ENCODE results near the gene CPN1. TPM values are rescaled to one million over a fixed set of nuclear protein-coding genes. Genes with fewer than 3 reads are reported as not detected.

CPN1 gene
- total RNA-seq, 1 experiment from 2014 or later: not detected

DNA sequence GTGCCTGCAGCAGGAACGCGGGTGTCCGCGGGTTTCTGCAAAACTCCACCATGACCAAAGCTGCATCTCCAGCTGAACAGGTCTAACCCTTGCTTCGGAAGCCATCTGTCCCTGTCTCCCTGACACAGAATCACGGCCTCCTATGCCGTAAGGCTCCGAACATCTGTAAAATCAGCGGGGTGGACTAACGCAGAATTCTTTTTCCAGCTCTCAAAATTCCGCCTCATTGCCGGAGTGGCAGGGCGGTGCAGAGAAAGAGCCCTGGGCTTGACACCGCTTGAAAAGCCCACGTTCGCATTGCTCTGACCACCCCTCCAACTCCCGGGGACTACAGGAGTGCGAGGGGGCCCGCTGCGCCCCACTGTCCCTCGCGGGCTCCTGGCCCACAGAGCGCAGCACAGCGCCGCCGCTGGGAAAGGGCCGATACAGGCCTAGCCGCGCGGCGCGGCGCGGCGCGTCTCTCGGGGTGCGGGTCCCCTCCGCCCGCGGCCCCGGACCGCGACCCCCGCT is 72.3 kb downstream of the CPN1 start:
- Mint-ChIP-seq H3K4me3 (ENCODE audit: unreplicated experiment) (peak overlapping the region; percentile 94), H3K36me3 (ENCODE audit: insufficient read depth, unreplicated experiment) (no peaks in the 10 kb centered on the region), H3K27me3 (ENCODE audit: insufficient read depth, unreplicated experiment) (no peaks in the 10 kb centered on the region), H3K9me3 (ENCODE audit: unreplicated experiment) (no peaks in the 10 kb centered on the region), H3K27ac (ENCODE audit: low read depth, unreplicated experiment) (peak overlapping the region; percentile 79), H3K4me1 (ENCODE audit: insufficient read depth, unreplicated experiment) (peaks cover 41% of the 10 kb centered on the region)
- TF ChIP-seq, protein P1, sequence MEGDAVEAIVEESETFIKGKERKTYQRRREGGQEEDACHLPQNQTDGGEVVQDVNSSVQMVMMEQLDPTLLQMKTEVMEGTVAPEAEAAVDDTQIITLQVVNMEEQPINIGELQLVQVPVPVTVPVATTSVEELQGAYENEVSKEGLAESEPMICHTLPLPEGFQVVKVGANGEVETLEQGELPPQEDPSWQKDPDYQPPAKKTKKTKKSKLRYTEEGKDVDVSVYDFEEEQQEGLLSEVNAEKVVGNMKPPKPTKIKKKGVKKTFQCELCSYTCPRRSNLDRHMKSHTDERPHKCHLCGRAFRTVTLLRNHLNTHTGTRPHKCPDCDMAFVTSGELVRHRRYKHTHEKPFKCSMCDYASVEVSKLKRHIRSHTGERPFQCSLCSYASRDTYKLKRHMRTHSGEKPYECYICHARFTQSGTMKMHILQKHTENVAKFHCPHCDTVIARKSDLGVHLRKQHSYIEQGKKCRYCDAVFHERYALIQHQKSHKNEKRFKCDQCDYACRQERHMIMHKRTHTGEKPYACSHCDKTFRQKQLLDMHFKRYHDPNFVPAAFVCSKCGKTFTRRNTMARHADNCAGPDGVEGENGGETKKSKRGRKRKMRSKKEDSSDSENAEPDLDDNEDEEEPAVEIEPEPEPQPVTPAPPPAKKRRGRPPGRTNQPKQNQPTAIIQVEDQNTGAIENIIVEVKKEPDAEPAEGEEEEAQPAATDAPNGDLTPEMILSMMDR (IDR thresholded peaks at IDR 0.05; ENCODE audit: unreplicated experiment): peak; percentile 33
- BruUV-seq (replicated peaks): no TSS peak
- intact Hi-C loops (cut with micrococcal nuclease): loop anchor here (1.0 to 10.0 kb wide), 4 partner anchors 42 to 175 kb away; partner anchors contain the start of gene ERLIN1
- CTCF ChIA-PET: interaction anchor here (0.6 to 7.9 kb wide), 15 partner anchors 9 to 163 kb away, joined by 3 to 92 read pairs (median 6); no protein-coding TSS in a partner anchor
- POLR2A ChIA-PET: interaction anchor here (0.7 to 23.3 kb wide), 17 partner anchors 11 to 277 kb away, joined by 3 to 547 read pairs (median 10); partner anchors contain the start of genes COX15, CUTC and ERLIN1
- peak; percentile 53 for DNase-seq (ENCODE audit: unreplicated experiment)

DNA sequence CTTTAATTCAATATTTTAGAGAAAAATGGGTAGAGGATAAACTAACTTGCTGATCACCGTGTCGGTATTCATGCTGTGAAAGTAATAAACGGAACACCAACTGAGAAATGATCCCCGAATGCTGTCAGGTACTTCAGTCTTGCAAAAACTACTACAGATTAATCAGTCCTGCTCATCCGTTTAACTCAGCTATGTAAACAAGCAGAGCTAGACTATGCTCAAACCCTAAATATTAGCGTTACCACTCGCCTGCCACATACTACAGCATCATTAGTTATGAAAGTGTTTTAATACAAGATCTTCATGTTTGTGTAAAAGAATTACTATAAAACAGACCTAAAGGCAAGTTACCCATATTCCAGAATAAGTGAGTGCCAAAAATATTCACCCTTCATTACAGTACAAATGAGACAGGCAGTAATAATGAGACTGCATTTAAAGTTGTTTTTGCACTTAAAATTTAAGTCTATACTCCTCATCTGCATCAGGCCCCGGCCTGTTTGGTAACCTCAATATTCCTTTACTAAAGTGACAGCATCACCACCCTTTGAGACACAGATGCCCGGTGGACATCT is 72.9 kb downstream of the CPN1 start:
- TF ChIP-seq, protein P1 (IDR thresholded peaks at IDR 0.05; ENCODE audit: unreplicated experiment): no peak
- peak overlapping the region; percentile 79 for H3K27ac Mint-ChIP-seq (ENCODE audit: low read depth, unreplicated experiment)
- intact Hi-C loops (cut with micrococcal nuclease): loop anchor here (1.0 to 10.0 kb wide), 4 partner anchors 41 to 176 kb away; partner anchors contain the start of gene ERLIN1
- BruUV-seq (replicated peaks): TSS peak; percentile 17
- ChIA-PET POLR2A (interaction anchor here (0.7 to 23.3 kb wide), 18 partner anchors 12 to 277 kb away, joined by 3 to 547 read pairs (median 10); partner anchors contain the start of genes COX15, CUTC and ERLIN1), CTCF (interaction anchor here (0.6 to 7.9 kb wide), 16 partner anchors 10 to 177 kb away, joined by 3 to 92 read pairs (median 6); partner anchors contain the start of gene ERLIN1)
- no peaks in the 10 kb centered on the region for H3K9me3 Mint-ChIP-seq (ENCODE audit: unreplicated experiment)
- no peaks in the 10 kb centered on the region for H3K36me3 Mint-ChIP-seq (ENCODE audit: insufficient read depth, unreplicated experiment)
- H3K4me1 Mint-ChIP-seq (ENCODE audit: insufficient read depth, unreplicated experiment): peaks cover 41% of the 10 kb centered on the region
- DNase-seq (ENCODE audit: unreplicated experiment): peak; percentile 27
- peak overlapping the region; percentile 94 for H3K4me3 Mint-ChIP-seq (ENCODE audit: unreplicated experiment)
- no peaks in the 10 kb centered on the region for H3K27me3 Mint-ChIP-seq (ENCODE audit: insufficient read depth, unreplicated experiment)

DNA sequence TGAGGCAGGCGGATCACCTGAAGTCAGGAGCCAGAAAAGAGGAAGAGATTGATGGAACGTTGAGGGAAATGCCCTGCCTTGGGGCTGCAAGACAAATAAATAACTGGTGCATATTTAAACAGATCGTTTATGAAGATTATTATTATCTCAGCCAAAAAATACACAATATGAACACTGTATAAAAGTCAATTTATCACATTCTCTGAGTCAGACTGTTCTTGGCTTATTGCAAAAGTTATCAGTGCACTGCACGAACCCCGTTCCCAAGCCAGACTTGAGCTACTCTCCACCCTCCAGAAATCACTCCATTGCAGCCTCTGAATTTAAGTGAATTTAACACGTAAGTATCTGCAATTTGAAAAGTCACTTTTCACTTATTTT is 73.5 kb downstream of the CPN1 start:
- CTCF ChIA-PET: interaction anchor here (0.6 to 7.9 kb wide), 13 partner anchors 11 to 178 kb away, joined by 3 to 92 read pairs (median 5); partner anchors contain the start of gene ERLIN1
- peak; percentile 56 for DNase-seq (ENCODE audit: unreplicated experiment)
- Mint-ChIP-seq H3K4me1 (ENCODE audit: insufficient read depth, unreplicated experiment) (peaks cover 41% of the 10 kb centered on the region), H3K36me3 (ENCODE audit: insufficient read depth, unreplicated experiment) (no peaks in the 10 kb centered on the region), H3K4me3 (ENCODE audit: unreplicated experiment) (peak overlapping the region; percentile 94), H3K27me3 (ENCODE audit: insufficient read depth, unreplicated experiment) (no peaks in the 10 kb centered on the region), H3K27ac (ENCODE audit: low read depth, unreplicated experiment) (peak overlapping the region; percentile 79), H3K9me3 (ENCODE audit: unreplicated experiment) (no peaks in the 10 kb centered on the region)
- POLR2A ChIA-PET: interaction anchor here (0.6 to 23.3 kb wide), 16 partner anchors 11 to 325 kb away, joined by 3 to 547 read pairs (median 10); partner anchors contain the start of genes COX15, CUTC and ERLIN1
- no TSS peak for BruUV-seq (replicated peaks)
- TF ChIP-seq, protein P1 (IDR thresholded peaks at IDR 0.05; ENCODE audit: unreplicated experiment): no peak
- intact Hi-C loops (cut with micrococcal nuclease): loop anchor here (5.0 to 10.0 kb wide), 3 partner anchors 41 to 177 kb away; partner anchors contain the start of gene ERLIN1
